Measurements from ENCODE around the gene SOX1.

The SOX1 gene

DNA sequence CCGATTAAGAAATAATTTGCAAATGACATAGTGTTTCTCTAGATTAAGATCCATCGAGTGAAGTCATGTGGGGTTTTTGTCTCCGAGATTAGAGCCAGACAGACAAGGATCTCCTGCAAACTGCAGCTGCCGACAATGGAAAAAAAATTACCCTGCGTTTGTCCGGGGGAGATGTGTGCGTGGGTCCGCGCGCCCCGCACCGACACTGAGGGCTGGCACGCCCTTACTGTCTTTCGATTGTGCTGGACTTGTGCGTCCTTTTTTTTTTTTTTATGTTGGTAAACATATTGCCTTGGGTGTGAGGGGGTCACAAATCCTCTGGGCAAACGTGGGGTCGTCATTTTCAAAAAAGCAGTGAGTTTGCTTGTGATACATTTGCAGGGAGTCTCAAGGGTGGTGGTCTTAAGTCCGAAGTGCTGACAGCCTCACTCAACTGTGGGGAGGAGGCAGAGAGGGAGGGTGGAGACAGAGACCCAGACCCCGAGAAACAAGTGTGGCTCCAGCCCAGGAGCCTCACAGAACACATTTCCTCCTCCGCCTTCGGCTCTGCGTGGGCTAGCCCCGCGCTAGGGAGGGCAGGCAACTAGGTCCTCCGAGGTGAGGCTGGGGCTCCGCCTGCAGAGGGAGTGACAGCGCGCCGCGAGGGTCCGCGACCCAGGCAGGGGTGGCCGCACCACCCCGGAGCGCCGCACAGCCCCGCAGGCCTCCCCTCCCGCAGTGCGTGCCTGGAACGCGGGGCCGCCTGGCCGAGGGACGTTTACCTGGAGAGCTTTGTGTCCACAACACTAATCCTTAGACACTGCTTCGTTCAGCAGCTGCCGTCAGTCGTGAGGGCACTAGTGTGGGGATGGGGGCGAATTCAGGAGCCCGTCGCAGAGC, 11.7 kb upstream of the SOX1 start:
- Histone ChIP-seq H3K27me3 (ENCODE audit: insufficient read depth, insufficient read length) (peaks cover 100% of the 10 kb centered on the region), H3K9me3 (ENCODE audit: insufficient read depth, low read length) (no peaks in the 10 kb centered on the region), H3K36me3 (ENCODE audit: insufficient read depth, insufficient read length, low read length) (no peaks in the 10 kb centered on the region), H3K4me1 (ENCODE audit: insufficient read depth, insufficient read length) (peaks cover 7% of the 10 kb centered on the region), H3K9ac (ENCODE audit: insufficient read length, low read depth) (no peak overlapping the region), H3K4me3 (ENCODE audit: insufficient read length, low read depth) (no peak overlapping the region)
- DNase-seq (ENCODE audit: low read depth, low spot score): no peak
- no peak for TF ChIP-seq ZNF274 (IDR thresholded peaks at IDR 0.05; ENCODE audit: low read depth, low read length)
- TF ChIP-seq YY1 (IDR thresholded peaks at IDR 0.05; ENCODE audit: insufficient read depth, insufficient read length): no peak
- peak; percentile 81 for TF ChIP-seq SUZ12 (IDR thresholded peaks at IDR 0.05; ENCODE audit: extremely low read depth, insufficient read depth, insufficient read length)

DNA sequence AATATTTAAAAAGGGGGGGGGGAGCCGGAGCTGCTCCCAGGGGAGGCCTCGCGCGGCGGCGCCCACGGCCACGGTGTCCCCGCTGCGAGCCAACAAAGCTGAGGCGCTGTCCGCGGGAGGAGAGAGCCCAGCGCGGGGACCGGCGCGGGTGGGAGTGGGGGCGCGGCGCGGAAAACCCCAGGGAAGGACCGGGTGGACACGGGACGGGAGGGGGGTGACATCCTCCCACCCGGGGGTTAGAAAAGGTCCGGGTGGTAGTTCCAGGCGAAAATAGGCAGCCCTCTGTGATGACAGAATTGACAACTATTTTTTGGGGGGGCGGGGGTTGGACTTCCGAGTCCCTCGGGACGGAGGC, 11.1 kb upstream of the SOX1 start:
- DNase-seq (ENCODE audit: low read depth, low spot score): no peak
- Histone ChIP-seq H3K4me3 (ENCODE audit: insufficient read length, low read depth) (no peak overlapping the region), H3K36me3 (ENCODE audit: insufficient read depth, insufficient read length, low read length) (no peaks in the 10 kb centered on the region), H3K9ac (ENCODE audit: insufficient read length, low read depth) (no peak overlapping the region), H3K4me1 (ENCODE audit: insufficient read depth, insufficient read length) (peaks cover 7% of the 10 kb centered on the region), H3K27me3 (ENCODE audit: insufficient read depth, insufficient read length) (peaks cover 100% of the 10 kb centered on the region), H3K9me3 (ENCODE audit: insufficient read depth, low read length) (no peaks in the 10 kb centered on the region)
- TF ChIP-seq ZNF274 (IDR thresholded peaks at IDR 0.05; ENCODE audit: low read depth, low read length): no peak
- TF ChIP-seq YY1 (IDR thresholded peaks at IDR 0.05; ENCODE audit: insufficient read depth, insufficient read length): no peak
- no peak for TF ChIP-seq SUZ12 (IDR thresholded peaks at IDR 0.05; ENCODE audit: extremely low read depth, insufficient read depth, insufficient read length)

DNA sequence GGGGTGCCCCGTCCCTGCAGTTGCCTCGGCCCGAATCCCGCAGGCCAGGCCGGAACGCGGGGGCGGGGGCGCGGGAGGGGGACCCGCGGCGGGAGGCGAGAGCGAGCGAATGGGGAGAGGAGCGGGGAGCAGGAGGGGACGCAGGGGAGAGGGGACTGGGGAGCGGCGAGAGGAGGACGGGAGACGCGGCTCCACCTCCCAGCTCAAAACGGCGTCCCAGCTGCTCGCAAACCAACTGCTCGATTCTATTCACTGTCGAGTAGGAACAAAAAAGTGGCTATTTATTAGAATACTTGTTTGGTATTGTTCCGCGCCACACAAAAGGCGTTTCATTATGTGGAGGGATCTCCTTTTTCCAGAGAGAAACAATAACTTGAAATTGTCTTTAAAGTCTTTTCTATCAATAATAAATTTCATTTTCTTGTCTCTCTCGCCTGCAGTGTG, 10.6 kb upstream of the SOX1 start:
- DNase-seq (ENCODE audit: low read depth, low spot score): no peak
- no peaks in the 10 kb centered on the region for H3K36me3 ChIP-seq (ENCODE audit: insufficient read depth, insufficient read length, low read length)
- TF ChIP-seq SUZ12 (IDR thresholded peaks at IDR 0.05; ENCODE audit: extremely low read depth, insufficient read depth, insufficient read length) (no peak), ZNF274 (IDR thresholded peaks at IDR 0.05; ENCODE audit: low read depth, low read length) (no peak), YY1 (IDR thresholded peaks at IDR 0.05; ENCODE audit: insufficient read depth, insufficient read length) (no peak)
- no peak overlapping the region for H3K9ac ChIP-seq (ENCODE audit: insufficient read length, low read depth)
- no peak overlapping the region for H3K4me3 ChIP-seq (ENCODE audit: insufficient read length, low read depth)
- peaks cover 7% of the 10 kb centered on the region for H3K4me1 ChIP-seq (ENCODE audit: insufficient read depth, insufficient read length)
- H3K27me3 ChIP-seq (ENCODE audit: insufficient read depth, insufficient read length): peaks cover 100% of the 10 kb centered on the region
- no peaks in the 10 kb centered on the region for H3K9me3 ChIP-seq (ENCODE audit: insufficient read depth, low read length)

DNA sequence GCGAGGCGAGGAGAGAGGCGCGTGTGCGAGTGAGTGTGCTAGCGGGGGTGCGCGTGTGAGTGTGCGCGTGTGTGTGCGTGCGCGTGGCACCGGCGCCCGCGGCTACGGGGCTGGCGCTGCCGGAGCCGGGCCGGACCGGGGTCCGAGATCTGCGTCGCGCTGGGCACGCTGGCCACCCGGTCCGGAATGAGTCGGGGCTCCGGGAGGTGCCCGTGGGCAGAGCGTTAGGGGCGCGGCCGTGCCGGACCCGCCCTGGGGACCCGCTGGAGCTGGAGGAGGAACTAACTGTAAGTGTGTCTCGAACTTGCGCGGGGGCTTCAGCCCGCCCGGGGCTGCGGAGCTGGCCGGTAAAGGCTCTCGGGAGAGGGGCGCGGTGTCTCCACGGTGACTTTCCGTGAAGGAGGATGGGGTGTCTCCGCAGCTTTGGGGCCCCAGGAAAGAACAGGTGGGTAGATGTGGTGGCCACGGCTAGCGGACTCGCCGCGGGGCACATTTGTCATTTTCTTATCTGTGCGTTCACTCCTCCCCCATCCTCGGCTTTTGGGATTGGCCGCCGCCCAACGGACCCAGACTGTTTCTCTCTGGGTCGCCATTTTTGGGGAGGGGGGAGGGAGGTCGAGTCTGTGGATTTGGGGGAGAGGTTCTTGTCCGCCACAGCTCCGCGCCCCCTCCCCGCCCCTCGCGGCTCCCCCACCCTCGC, 10.1 kb upstream of the SOX1 start:
- Histone ChIP-seq H3K27me3 (ENCODE audit: insufficient read depth, insufficient read length) (peaks cover 100% of the 10 kb centered on the region), H3K4me1 (ENCODE audit: insufficient read depth, insufficient read length) (peaks cover 9% of the 10 kb centered on the region), H3K4me3 (ENCODE audit: insufficient read length, low read depth) (peak overlapping the region; percentile 15), H3K36me3 (ENCODE audit: insufficient read depth, insufficient read length, low read length) (no peaks in the 10 kb centered on the region), H3K9ac (ENCODE audit: insufficient read length, low read depth) (no peak overlapping the region), H3K9me3 (ENCODE audit: insufficient read depth, low read length) (no peaks in the 10 kb centered on the region)
- TF ChIP-seq ZNF274 (IDR thresholded peaks at IDR 0.05; ENCODE audit: low read depth, low read length) (no peak), YY1 (IDR thresholded peaks at IDR 0.05; ENCODE audit: insufficient read depth, insufficient read length) (no peak), SUZ12 (IDR thresholded peaks at IDR 0.05; ENCODE audit: extremely low read depth, insufficient read depth, insufficient read length) (peak; percentile 91)
- DNase-seq (ENCODE audit: low read depth, low spot score): no peak

DNA sequence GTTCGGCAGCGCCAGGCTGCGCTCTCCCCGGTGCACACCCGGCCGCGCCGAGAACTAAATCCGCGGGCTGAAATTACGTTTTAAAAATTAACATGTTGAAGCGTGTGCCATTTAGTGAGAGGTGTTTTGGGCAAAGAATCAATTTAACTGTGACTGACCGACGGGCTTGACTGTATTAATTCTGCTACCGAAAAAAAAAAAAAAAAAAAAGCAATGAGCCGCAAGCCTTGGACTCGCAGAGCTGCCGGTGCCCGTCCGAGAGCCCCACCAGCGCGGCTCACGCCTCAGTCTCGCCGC, 9.6 kb upstream of the SOX1 start:
- Histone ChIP-seq H3K9me3 (ENCODE audit: insufficient read depth, low read length) (no peaks in the 10 kb centered on the region), H3K4me1 (ENCODE audit: insufficient read depth, insufficient read length) (peaks cover 9% of the 10 kb centered on the region), H3K4me3 (ENCODE audit: insufficient read length, low read depth) (no peak overlapping the region), H3K36me3 (ENCODE audit: insufficient read depth, insufficient read length, low read length) (no peaks in the 10 kb centered on the region), H3K27me3 (ENCODE audit: insufficient read depth, insufficient read length) (peaks cover 100% of the 10 kb centered on the region), H3K9ac (ENCODE audit: insufficient read length, low read depth) (no peak overlapping the region)
- no peak for DNase-seq (ENCODE audit: low read depth, low spot score)
- TF ChIP-seq YY1 (IDR thresholded peaks at IDR 0.05; ENCODE audit: insufficient read depth, insufficient read length) (no peak), SUZ12 (IDR thresholded peaks at IDR 0.05; ENCODE audit: extremely low read depth, insufficient read depth, insufficient read length) (no peak), ZNF274 (IDR thresholded peaks at IDR 0.05; ENCODE audit: low read depth, low read length) (no peak)

DNA sequence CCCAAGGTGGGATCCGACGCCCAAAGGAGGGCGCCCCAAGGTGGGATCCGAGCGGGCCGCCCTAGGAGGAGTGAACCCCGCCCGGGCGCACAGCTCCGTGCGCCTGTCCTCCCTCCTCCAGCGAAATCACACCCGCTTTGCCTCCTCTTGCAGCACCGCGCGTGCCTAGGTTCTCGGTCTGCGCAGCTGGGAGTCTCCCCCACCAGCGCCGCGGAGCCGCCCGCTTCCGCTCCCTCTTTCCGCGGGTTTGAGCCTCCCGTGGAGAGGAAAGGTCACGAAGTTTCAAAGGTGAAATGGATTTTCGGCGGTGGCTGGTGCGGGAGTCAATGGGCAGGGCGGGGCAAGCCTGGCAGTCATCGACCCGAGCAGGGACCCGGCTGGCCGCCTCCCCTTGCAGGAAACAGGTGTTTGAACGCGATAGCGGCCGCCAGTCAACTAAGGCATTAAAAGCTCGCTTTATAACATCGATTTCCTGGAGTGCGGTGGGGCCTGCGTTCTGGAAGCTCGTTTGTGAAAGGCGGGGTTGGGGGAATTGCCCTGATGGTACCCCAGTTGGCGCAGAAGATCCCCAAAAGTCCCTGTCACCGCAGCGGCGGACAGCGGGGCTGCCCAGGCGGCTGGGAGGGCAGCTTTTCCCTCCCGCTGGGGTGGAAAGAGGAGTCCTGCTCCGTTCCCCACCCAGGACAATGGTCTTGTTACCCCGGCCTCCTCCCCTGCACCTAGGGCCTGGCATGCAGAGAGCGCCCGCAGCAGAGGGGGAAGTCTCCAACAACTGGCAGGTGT, 9.0 kb upstream of the SOX1 start:
- no peak for TF ChIP-seq SUZ12 (IDR thresholded peaks at IDR 0.05; ENCODE audit: extremely low read depth, insufficient read depth, insufficient read length)
- no peak for TF ChIP-seq ZNF274 (IDR thresholded peaks at IDR 0.05; ENCODE audit: low read depth, low read length)
- TF ChIP-seq YY1 (IDR thresholded peaks at IDR 0.05; ENCODE audit: insufficient read depth, insufficient read length): no peak
- Histone ChIP-seq H3K4me3 (ENCODE audit: insufficient read length, low read depth) (no peak overlapping the region), H3K9ac (ENCODE audit: insufficient read length, low read depth) (no peak overlapping the region), H3K36me3 (ENCODE audit: insufficient read depth, insufficient read length, low read length) (no peaks in the 10 kb centered on the region), H3K9me3 (ENCODE audit: insufficient read depth, low read length) (no peaks in the 10 kb centered on the region), H3K27me3 (ENCODE audit: insufficient read depth, insufficient read length) (peaks cover 100% of the 10 kb centered on the region), H3K4me1 (ENCODE audit: insufficient read depth, insufficient read length) (peaks cover 9% of the 10 kb centered on the region)
- no peak for DNase-seq (ENCODE audit: low read depth, low spot score)

DNA sequence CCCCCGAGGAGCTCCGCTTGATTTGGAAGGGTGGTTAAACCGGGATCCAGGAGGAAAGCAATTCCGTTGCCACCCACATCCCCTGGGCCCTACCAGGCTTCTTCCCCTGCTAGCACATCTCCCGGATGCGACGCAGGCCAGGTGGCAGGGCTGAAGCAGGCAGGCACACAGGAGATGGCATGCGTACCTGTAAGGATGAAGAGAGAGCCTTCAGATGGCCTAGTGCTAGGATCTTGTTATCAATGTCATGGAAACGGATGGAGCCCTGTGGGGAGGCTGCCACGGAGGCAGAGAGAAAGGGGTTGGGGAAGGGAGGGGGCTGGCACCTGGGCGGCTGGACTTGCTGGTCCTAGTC, 8.5 kb upstream of the SOX1 start:
- no peak overlapping the region for H3K9ac ChIP-seq (ENCODE audit: insufficient read length, low read depth)
- no peak for DNase-seq (ENCODE audit: low read depth, low spot score)
- no peak for TF ChIP-seq ZNF274 (IDR thresholded peaks at IDR 0.05; ENCODE audit: low read depth, low read length)
- no peak for TF ChIP-seq YY1 (IDR thresholded peaks at IDR 0.05; ENCODE audit: insufficient read depth, insufficient read length)
- TF ChIP-seq SUZ12 (IDR thresholded peaks at IDR 0.05; ENCODE audit: extremely low read depth, insufficient read depth, insufficient read length): no peak
- H3K36me3 ChIP-seq (ENCODE audit: insufficient read depth, insufficient read length, low read length): no peaks in the 10 kb centered on the region
- H3K27me3 ChIP-seq (ENCODE audit: insufficient read depth, insufficient read length): peaks cover 99% of the 10 kb centered on the region
- peaks cover 5% of the 10 kb centered on the region for H3K4me1 ChIP-seq (ENCODE audit: insufficient read depth, insufficient read length)
- no peaks in the 10 kb centered on the region for H3K9me3 ChIP-seq (ENCODE audit: insufficient read depth, low read length)
- no peak overlapping the region for H3K4me3 ChIP-seq (ENCODE audit: insufficient read length, low read depth)

All from NT2/D1 (cell line).